Measurements from ENCODE around the gene CREBL2. TPM values are rescaled to one million over a fixed set of nuclear protein-coding genes. Genes with fewer than 3 reads are reported as not detected.

The CREBL2 gene
- total and polyA plus RNA-seq, 10 of the 15 experiments (the other 5 are each of a cell fraction or from before 2014, with no cell fraction given) = 4.6 to 19.1 (median 13.5) TPM

GRCh38 chr12:12606781-12607589 lies 4.7 kb upstream of the CREBL2 start (continued):
- TF ChIP-seq, protein P1, sequence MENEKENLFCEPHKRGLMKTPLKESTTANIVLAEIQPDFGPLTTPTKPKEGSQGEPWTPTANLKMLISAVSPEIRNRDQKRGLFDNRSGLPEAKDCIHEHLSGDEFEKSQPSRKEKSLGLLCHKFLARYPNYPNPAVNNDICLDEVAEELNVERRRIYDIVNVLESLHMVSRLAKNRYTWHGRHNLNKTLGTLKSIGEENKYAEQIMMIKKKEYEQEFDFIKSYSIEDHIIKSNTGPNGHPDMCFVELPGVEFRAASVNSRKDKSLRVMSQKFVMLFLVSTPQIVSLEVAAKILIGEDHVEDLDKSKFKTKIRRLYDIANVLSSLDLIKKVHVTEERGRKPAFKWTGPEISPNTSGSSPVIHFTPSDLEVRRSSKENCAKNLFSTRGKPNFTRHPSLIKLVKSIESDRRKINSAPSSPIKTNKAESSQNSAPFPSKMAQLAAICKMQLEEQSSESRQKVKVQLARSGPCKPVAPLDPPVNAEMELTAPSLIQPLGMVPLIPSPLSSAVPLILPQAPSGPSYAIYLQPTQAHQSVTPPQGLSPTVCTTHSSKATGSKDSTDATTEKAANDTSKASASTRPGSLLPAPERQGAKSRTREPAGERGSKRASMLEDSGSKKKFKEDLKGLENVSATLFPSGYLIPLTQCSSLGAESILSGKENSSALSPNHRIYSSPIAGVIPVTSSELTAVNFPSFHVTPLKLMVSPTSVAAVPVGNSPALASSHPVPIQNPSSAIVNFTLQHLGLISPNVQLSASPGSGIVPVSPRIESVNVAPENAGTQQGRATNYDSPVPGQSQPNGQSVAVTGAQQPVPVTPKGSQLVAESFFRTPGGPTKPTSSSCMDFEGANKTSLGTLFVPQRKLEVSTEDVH (IDR thresholded peaks at IDR 0.05; ENCODE audit: low read depth, partially characterized antibody) = no peak
- TF ChIP-seq, protein P2, sequence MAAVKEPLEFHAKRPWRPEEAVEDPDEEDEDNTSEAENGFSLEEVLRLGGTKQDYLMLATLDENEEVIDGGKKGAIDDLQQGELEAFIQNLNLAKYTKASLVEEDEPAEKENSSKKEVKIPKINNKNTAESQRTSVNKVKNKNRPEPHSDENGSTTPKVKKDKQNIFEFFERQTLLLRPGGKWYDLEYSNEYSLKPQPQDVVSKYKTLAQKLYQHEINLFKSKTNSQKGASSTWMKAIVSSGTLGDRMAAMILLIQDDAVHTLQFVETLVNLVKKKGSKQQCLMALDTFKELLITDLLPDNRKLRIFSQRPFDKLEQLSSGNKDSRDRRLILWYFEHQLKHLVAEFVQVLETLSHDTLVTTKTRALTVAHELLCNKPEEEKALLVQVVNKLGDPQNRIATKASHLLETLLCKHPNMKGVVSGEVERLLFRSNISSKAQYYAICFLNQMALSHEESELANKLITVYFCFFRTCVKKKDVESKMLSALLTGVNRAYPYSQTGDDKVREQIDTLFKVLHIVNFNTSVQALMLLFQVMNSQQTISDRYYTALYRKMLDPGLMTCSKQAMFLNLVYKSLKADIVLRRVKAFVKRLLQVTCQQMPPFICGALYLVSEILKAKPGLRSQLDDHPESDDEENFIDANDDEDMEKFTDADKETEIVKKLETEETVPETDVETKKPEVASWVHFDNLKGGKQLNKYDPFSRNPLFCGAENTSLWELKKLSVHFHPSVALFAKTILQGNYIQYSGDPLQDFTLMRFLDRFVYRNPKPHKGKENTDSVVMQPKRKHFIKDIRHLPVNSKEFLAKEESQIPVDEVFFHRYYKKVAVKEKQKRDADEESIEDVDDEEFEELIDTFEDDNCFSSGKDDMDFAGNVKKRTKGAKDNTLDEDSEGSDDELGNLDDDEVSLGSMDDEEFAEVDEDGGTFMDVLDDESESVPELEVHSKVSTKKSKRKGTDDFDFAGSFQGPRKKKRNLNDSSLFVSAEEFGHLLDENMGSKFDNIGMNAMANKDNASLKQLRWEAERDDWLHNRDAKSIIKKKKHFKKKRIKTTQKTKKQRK (IDR thresholded peaks at IDR 0.05; ENCODE audit: low read depth, low read length) = no peak
- TF ChIP-seq, protein P3, sequence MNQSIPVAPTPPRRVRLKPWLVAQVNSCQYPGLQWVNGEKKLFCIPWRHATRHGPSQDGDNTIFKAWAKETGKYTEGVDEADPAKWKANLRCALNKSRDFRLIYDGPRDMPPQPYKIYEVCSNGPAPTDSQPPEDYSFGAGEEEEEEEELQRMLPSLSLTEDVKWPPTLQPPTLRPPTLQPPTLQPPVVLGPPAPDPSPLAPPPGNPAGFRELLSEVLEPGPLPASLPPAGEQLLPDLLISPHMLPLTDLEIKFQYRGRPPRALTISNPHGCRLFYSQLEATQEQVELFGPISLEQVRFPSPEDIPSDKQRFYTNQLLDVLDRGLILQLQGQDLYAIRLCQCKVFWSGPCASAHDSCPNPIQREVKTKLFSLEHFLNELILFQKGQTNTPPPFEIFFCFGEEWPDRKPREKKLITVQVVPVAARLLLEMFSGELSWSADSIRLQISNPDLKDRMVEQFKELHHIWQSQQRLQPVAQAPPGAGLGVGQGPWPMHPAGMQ (IDR thresholded peaks at IDR 0.05; ENCODE audit: borderline replicate concordance) = no peak
- no peak for TF ChIP-seq NR2C2 (IDR thresholded peaks at IDR 0.05; ENCODE audit: borderline replicate concordance, control insufficient read depth, insufficient read length, low read depth)
- TF ChIP-seq RAD51 (IDR thresholded peaks at IDR 0.05) = peak; percentile 60; the same call in 1 of the 2 replicates
- TF ChIP-seq MYB (IDR thresholded peaks at IDR 0.05; ENCODE audit: borderline replicate concordance, low read depth, low read length) = no peak
- peak; percentile 20; the same call in 1 of the 2 replicates for TF ChIP-seq TAF1 (IDR thresholded peaks at IDR 0.05; ENCODE audit: borderline replicate concordance, low read depth, low read length)
- no peak for TF ChIP-seq IRF4 (IDR thresholded peaks at IDR 0.05; ENCODE audit: low read depth, low read length)
- no peak for TF ChIP-seq ELK1 (IDR thresholded peaks at IDR 0.05; ENCODE audit: low read depth, low read length)
- no peak for TF ChIP-seq SREBF2 (IDR thresholded peaks at IDR 0.05; ENCODE audit: low read length)
- TF ChIP-seq, protein P4, sequence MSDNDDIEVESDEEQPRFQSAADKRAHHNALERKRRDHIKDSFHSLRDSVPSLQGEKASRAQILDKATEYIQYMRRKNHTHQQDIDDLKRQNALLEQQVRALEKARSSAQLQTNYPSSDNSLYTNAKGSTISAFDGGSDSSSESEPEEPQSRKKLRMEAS (IDR thresholded peaks at IDR 0.05; ENCODE audit: low read depth, low read length) = no peak
- no peak for TF ChIP-seq HCFC1 (IDR thresholded peaks at IDR 0.05; ENCODE audit: low read length)
- TF ChIP-seq SPI1 (IDR thresholded peaks at IDR 0.05; ENCODE audit: borderline replicate concordance, insufficient read depth, low read depth, low read length) = peak; percentile 59; the same call in 1 of the 2 replicates
- no peak for TF ChIP-seq SIX5 (IDR thresholded peaks at IDR 0.05; ENCODE audit: low read depth, low read length, severe bottlenecking)
- no peak for TF ChIP-seq SMAD5 (IDR thresholded peaks at IDR 0.05; ENCODE audit: low read depth)
- 0 out of 4 replicates have a peak, but pooled peaks of 1 of the 2 experiments have one; percentile 45 for TF ChIP-seq SRF (IDR thresholded peaks at IDR 0.05; ENCODE audit: low read depth in 2 of 2, low read length in 2 of 2)
- TF ChIP-seq, protein P5, sequence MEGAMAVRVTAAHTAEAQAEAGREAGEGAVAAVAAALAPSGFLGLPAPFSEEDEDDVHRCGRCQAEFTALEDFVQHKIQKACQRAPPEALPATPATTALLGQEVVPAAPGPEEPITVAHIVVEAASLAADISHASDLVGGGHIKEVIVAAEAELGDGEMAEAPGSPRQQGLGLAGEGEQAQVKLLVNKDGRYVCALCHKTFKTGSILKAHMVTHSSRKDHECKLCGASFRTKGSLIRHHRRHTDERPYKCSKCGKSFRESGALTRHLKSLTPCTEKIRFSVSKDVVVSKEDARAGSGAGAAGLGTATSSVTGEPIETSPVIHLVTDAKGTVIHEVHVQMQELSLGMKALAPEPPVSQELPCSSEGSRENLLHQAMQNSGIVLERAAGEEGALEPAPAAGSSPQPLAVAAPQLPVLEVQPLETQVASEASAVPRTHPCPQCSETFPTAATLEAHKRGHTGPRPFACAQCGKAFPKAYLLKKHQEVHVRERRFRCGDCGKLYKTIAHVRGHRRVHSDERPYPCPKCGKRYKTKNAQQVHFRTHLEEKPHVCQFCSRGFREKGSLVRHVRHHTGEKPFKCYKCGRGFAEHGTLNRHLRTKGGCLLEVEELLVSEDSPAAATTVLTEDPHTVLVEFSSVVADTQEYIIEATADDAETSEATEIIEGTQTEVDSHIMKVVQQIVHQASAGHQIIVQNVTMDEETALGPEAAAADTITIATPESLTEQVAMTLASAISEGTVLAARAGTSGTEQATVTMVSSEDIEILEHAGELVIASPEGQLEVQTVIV (IDR thresholded peaks at IDR 0.05; ENCODE audit: borderline replicate concordance, partially characterized antibody) = no peak

Data from GM12878 (cell line).